Tibial artery (tissue), 4 donors: ENCODE data around the gene CUX1.

ENCODE experiments used
- DNase-seq, 2 donors: peaks; one replicate each; pipeline ENCODE4 v3.0.0-alpha.2; 2019
- H3K27ac ChIP-seq, 2 donors: fragments of 200-600 bp; sonication (generic) in 1 of 2; 1 replicate in 1 of 2; 2 replicates in 1 of 2; pipeline ENCODE4 v1.5.1; 2018 to 2019; ENCODE audit warnings: mild to moderate bottlenecking in 1 of 2
- H3K27me3 ChIP-seq, 2 donors: fragments of 200-600 bp; sonication (generic) in 1 of 2; one replicate each; pipeline versions ENCODE4 v1.5.1 to v1.6.0; 2016 to 2019
- H3K36me3 ChIP-seq, 3 donors: fragments of 200-600 bp; sonication (generic) in 2 of 3; one replicate each; pipeline ENCODE4 v1.5.1; 2016 to 2019; ENCODE audit warnings: mild to moderate bottlenecking in 2 of 3
- H3K4me1 ChIP-seq, 4 donors: fragments of 200-600 bp; sonication (generic) in 2 of 4; 1 replicate in 3 of 4; 2 replicates in 1 of 4; pipeline ENCODE4 v1.5.1; 2016 to 2019
- H3K4me3 ChIP-seq, 2 donors: fragments of 200-600 bp; sonication (generic) in 1 of 2; 1 replicate in 1 of 2; 2 replicates in 1 of 2; pipeline ENCODE4 v1.5.1; 2018 to 2019; ENCODE audit warnings: mild to moderate bottlenecking in 2 of 2
- H3K9me3 ChIP-seq, 3 donors: fragments of 200-600 bp; sonication (generic) in 1 of 3; one replicate each; pipeline ENCODE4 v1.5.1; 2016 to 2019
- CTCF ChIP-seq, 2 experiments: fragments of 200-600 bp in 1 of 2; fragments of 450-650 bp in 1 of 2; IDR thresholded peaks; one replicate each; pipeline ENCODE4 v1.5.1; 2017 to 2019; ENCODE audit warnings: antibody characterized with exemption in 2 of 2, mild to moderate bottlenecking in 1 of 2, moderate library complexity in 1 of 2
- intact Hi-C: fragments of 100-400 bp; cut with DNase I; formaldehyde crosslinking; loops from one replicate; pipeline ENCODE4 v1.15.0; 2023; ENCODE audit warnings: low total_unique reads

The CUX1 gene

GRCh38 chr7:102170393-102170970 is 353.1 kb downstream of the CUX1 start:
- Histone ChIP-seq H3K36me3 (peaks cover 0 to 40% (median 13%) of the 10 kb centered on the region in 3 donors), H3K9me3 (no peaks in the 10 kb centered on the region), H3K4me1 (no peaks in the 10 kb centered on the region), H3K27ac (peak overlapping the region in 1 of 2 donors; percentile 45), H3K27me3 (no peaks in the 10 kb centered on the region), H3K4me3 (no peak overlapping the region)
- no peak for DNase-seq
- TF ChIP-seq CTCF (IDR thresholded peaks at IDR 0.05) = no peak
- intact Hi-C loops = no loop called here

- H3K27me3 ChIP-seq = no peaks in the 10 kb centered on the region
- intact Hi-C loops = no loop called here
- no peak overlapping the region for H3K27ac ChIP-seq
- DNase-seq = no peak
- no peak overlapping the region for H3K4me3 ChIP-seq
- no peaks in the 10 kb centered on the region for H3K4me1 ChIP-seq
- no peaks in the 10 kb centered on the region for H3K9me3 ChIP-seq
- TF ChIP-seq CTCF (IDR thresholded peaks at IDR 0.05) = no peak
- peaks cover 8 to 40% (median 20%) of the 10 kb centered on the region in 3 donors for H3K36me3 ChIP-seq
Observed at GRCh38 chr7:102173669-102174068, 356.2 kb downstream of the CUX1 start.

GRCh38 chr7:102175423-102176170 is 358.2 kb downstream of the CUX1 start:
- H3K9me3 ChIP-seq = no peaks in the 10 kb centered on the region
- H3K4me1 ChIP-seq = no peaks in the 10 kb centered on the region
- H3K4me3 ChIP-seq = no peak overlapping the region
- H3K36me3 ChIP-seq = peaks cover 16 to 51% (median 30%) of the 10 kb centered on the region in 3 donors
- H3K27ac ChIP-seq = no peak overlapping the region
- no peaks in the 10 kb centered on the region for H3K27me3 ChIP-seq
- intact Hi-C loops = no loop called here
- TF ChIP-seq CTCF (IDR thresholded peaks at IDR 0.05) = no peak
- DNase-seq = no peak

GRCh38 chr7:102178410-102178809 is 361.0 kb downstream of the CUX1 start:
- Histone ChIP-seq H3K36me3 (peaks cover 16 to 47% (median 33%) of the 10 kb centered on the region in 3 donors), H3K27ac (no peak overlapping the region), H3K27me3 (no peaks in the 10 kb centered on the region), H3K9me3 (no peaks in the 10 kb centered on the region), H3K4me1 (no peaks in the 10 kb centered on the region), H3K4me3 (no peak overlapping the region)
- no peak for TF ChIP-seq CTCF (IDR thresholded peaks at IDR 0.05)
- DNase-seq = no peak
- intact Hi-C loops = no loop called here

- Histone ChIP-seq H3K9me3 (no peaks in the 10 kb centered on the region), H3K27me3 (no peaks in the 10 kb centered on the region), H3K4me3 (no peak overlapping the region), H3K36me3 (peaks cover 16 to 57% (median 44%) of the 10 kb centered on the region in 3 donors), H3K4me1 (no peaks in the 10 kb centered on the region), H3K27ac (no peak overlapping the region)
- intact Hi-C loops = no loop called here
- no peak for DNase-seq
- TF ChIP-seq CTCF (IDR thresholded peaks at IDR 0.05) = no peak
Observed at GRCh38 chr7:102180727-102181126, 363.3 kb downstream of the CUX1 start.
